Memory B cell (primary cell): ENCODE results near the gene TRIP4.
A peak's percentile ranks its signal among the peaks of the same experiment; 100 is the strongest.

Experiments used
- ATAC-seq: fragments of 150-1000 bp; cut with Tn5 transposase; 2 replicates; pipeline ENCODE4 v1.10.0; 2021; ENCODE audit warnings: low read depth, mild to moderate bottlenecking, moderate library complexity
- DNase-seq, 2 donors: peaks; one replicate each; pipeline ENCODE4 v3.0.0; 2022; ENCODE audit warnings: low spot score in 2 of 2
- H3K27ac Mint-ChIP-seq: one replicate; pipeline ENCODE4 v1.8.0; 2022; ENCODE audit warnings: mild to moderate bottlenecking, moderate library complexity, mixed read lengths
- H3K27me3 Mint-ChIP-seq: one replicate; pipeline ENCODE4 v1.8.0; 2022; ENCODE audit warnings: mixed read lengths
- H3K36me3 Mint-ChIP-seq: one replicate; pipeline ENCODE4 v1.8.0; 2022; ENCODE audit warnings: mild to moderate bottlenecking, mixed read lengths
- H3K4me1 Mint-ChIP-seq: one replicate; pipeline ENCODE4 v1.8.0; 2022; ENCODE audit warnings: mixed read lengths
- H3K4me3 Mint-ChIP-seq: one replicate; pipeline ENCODE4 v1.8.0; 2022; ENCODE audit warnings: mild to moderate bottlenecking, moderate library complexity, mixed read lengths
- H3K9me3 Mint-ChIP-seq: one replicate; pipeline ENCODE4 v1.8.0; 2022; ENCODE audit warnings: mixed read lengths

The TRIP4 gene

DNA sequence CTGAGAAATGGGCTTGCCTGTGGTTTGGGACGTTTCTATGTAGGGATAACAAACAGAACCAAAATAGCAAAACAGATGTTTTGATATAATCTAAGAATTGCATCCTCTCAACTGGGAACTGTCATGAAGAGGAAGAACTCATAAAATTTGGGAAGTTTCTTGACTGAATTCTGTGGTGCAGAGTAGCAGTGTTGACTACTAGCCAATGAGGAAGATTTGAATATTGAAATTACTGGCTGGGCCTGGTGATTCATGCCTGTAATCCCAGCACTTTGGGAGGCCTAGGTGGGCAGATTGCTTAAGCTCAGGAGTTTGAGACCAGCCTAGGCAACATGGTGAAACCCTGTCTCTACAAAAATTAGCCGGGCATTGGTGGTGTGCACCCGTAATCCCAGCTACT lies 114.9 kb downstream of the TRIP4 start:
- Mint-ChIP-seq H3K27me3 (no peaks in the 10 kb centered on the region), H3K9me3 (no peaks in the 10 kb centered on the region), H3K27ac (peak overlapping the region; percentile 67), H3K4me3 (no peak overlapping the region), H3K4me1 (peaks cover 40% of the 10 kb centered on the region), H3K36me3 (peaks cover 23% of the 10 kb centered on the region)
- ATAC-seq: no peak
- DNase-seq: no peak

DNA sequence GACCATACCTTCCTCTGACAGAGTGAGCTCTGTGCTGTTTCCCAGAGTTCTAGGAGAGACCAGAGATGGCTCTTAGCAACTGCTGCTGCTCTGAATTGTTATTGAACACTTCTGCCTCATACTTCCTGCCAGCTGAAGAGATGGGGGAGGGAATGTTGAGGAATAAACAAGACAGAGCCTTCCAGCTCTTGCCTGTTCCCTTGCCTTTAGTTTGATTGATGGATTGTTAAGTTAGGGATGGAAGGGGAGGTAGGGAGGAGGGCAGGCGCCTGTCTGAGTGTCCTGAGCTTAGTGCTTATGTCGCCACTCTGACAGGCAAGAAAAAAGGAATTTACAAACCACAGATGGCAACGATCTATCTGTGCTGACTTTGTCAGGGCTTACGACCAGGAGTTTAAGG lies 115.6 kb downstream of the TRIP4 start:
- DNase-seq: no peak
- Mint-ChIP-seq H3K9me3 (no peaks in the 10 kb centered on the region), H3K36me3 (peaks cover 23% of the 10 kb centered on the region), H3K27me3 (no peaks in the 10 kb centered on the region), H3K27ac (peak overlapping the region; percentile 67), H3K4me3 (no peak overlapping the region), H3K4me1 (peaks cover 47% of the 10 kb centered on the region)
- ATAC-seq: no peak

DNA sequence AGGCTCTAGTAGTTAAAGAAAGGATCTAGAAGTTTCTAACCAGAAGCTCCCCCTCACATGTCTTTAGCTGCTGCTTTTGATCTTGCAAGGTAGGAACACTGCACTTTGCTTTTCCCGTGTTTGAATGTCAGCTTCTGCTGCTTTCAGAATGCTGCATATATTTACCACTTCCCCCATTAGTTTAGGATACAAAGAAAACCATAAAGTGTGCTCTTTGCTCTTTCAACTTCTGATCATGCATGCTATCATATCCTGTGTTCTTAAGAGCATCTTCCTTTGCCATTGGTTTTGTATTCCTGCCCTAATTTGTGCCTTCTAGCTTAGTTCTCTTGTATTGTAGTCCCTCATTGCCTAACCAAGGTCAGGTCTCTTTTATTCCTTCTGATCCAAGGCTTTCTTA lies 116.0 kb downstream of the TRIP4 start:
- peak overlapping the region; percentile 67 for H3K27ac Mint-ChIP-seq
- H3K4me3 Mint-ChIP-seq: peak overlapping the region; percentile 0
- no peaks in the 10 kb centered on the region for H3K9me3 Mint-ChIP-seq
- no peaks in the 10 kb centered on the region for H3K27me3 Mint-ChIP-seq
- peaks cover 22% of the 10 kb centered on the region for H3K36me3 Mint-ChIP-seq
- ATAC-seq (no peak), DNase-seq (no peak)
- peaks cover 46% of the 10 kb centered on the region for H3K4me1 Mint-ChIP-seq
